GM21786 (cell line): ENCODE data around the gene CAMK1G.
A peak's percentile ranks its signal among the peaks of the same experiment; 100 is the strongest.

ENCODE experiments used
- ATAC-seq: cut with Tn5 transposase; IDR thresholded peaks from one replicate; pipeline ENCODE4 v1.9.1; 2021; ENCODE audit not compliant: unreplicated experiment

Gene CAMK1G

GRCh38 chr1:209633335-209633997 lies 50.0 kb downstream of the CAMK1G start:
- no peak for ATAC-seq

DNA sequence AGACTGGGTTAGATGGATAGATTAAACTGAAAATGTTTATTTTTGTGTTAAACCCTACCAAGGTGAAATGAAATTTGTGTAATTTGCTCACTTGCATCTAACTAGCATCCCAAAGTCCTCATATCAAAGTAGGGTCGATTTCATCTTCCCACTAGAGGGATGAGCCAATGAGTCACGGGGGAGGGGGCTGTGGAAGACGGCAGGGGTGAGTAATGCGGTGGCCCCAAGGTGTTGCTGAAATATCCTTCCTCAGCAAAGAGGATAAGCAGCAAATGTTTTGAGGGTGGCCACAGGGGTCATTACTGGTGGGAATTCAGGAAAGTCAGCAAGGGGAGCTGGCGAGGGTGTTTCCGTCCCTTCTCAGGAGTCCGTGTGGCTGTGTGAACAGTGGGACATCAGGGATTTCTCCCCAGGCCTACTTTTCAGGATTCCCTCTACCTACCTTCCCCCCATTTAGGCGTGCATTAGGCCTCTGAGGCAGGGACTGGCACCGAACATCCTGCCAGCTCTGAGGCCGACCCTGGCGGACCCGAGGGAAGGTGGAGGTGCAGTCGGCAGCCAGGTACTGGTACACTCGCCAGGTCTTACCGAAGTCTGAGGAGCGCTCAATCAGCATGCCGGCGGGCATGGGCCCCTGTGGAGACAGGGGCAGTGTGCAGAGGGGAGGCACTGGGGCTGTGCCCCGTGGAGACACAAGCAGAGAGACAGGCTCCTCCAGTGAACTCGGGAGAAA lies 50.7 kb downstream of the CAMK1G start:
- ATAC-seq: no peak

- no peak for ATAC-seq
Measured at GRCh38 chr1:209635850-209636249, 52.3 kb downstream of the CAMK1G start.

DNA sequence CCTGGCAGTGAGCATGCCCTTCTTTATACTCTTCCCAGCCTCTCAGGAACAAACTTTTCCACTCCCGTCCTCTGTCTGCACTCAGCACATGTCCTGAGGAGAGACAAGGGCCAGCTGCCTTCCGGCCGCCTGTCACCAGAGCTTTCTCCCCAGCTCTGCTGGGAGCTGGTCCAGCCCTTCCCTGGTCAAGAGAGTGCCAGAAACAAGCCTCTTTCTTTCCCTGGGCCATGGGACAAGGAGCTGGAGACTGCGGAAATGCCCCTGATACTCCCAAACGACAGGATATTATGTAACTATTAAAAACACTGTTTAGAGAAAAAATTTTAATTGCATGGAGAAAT lies 58.3 kb downstream of the CAMK1G start:
- no peak for ATAC-seq

DNA sequence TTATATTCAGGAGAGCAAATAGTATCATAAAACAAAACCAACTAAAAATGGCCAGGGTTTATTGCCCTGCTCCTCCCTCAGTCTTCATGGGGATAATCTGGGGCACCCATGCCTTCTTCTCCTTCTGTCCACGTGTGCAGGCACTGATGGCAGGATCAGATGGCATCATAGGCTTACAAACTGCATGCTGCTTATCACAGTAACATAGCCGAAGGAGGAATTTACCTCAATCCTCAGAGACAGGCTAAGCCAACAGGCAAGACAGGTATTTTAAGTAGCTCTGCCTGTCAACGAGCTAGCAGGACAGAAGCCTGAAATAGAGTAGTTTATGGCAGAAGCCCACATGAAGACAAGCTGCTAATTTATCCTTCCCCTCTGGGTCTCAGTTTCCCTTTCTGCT lies 59.3 kb downstream of the CAMK1G start:
- no peak for ATAC-seq

DNA sequence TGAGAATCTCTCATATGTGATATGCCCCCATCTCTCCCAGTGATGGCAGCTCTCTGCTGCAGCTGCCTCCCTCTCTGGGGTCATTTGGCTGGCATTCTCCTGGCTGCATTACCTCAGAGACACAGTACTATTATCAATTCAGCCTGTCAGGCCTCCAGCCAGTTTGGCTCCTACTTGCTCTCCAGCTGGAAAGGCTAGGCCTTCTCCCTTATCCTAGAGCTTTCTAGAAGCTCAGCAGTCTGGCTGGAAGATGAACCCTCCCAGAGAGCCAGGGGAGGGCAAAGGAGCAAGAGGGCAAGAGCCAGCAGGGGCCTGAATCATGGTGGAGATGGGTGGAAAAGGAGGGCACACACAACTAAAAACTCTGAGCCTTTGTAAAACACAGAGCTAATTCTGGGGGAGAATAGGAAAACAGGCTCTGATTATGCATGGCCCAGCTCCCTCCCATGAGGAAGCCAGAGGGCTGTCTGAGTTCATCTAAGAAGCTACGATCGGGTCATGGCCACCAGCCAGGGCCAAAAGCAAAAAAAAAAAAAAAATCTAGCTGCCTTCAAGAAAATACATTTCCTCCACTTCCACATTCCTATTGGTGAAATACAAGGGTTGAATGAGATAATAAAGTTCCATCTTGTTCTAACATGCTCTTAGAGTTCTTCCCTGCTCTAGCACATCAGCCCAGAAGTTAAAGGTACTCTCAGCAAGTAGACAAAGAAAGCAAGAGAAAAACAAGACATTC lies 59.9 kb downstream of the CAMK1G start:
- ATAC-seq: no peak

GRCh38 chr1:209645574-209646452 lies 62.3 kb downstream of the CAMK1G start:
- no peak for ATAC-seq

DNA sequence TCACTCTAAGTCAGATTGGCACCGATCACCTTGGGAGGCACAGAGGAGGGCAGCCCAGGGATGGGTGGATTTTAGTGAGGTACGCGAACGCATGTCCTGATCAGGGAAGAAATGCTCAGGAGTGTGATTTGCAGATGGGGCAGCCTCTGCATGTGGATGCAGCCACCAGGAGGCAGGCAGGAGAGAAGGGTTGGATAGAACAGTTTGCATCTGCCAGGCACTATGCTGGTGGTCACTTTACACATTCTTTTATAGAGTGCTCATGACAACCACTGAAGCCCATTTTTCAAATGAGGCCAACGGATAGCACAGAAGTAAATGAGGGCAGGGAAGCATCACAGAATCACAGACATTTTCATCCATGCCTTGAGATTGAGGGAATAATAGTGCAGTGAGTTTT lies 63.0 kb downstream of the CAMK1G start:
- ATAC-seq: no peak

- no peak for ATAC-seq
Measured at GRCh38 chr1:209647156-209647555, 63.6 kb downstream of the CAMK1G start.

DNA sequence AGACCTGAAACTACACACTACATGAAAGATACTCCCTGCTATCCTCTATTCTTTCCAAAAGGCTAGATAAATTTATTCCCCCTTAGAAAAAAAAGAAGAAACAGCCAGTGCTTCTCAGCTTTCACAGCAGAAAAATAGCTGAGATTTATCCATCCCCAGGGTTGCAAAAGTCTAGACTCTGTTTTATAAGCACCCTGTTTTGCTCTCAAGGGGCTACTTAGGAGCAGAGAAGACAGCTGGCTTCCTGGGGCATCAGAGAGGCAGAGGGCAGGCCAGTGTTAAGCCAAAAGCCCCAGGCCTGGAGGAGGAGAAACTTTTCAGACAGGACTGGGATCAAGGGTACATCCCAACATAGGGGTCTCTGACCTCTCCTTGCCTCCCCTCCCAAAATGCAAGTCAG lies 64.8 kb downstream of the CAMK1G start:
- ATAC-seq: no peak

DNA sequence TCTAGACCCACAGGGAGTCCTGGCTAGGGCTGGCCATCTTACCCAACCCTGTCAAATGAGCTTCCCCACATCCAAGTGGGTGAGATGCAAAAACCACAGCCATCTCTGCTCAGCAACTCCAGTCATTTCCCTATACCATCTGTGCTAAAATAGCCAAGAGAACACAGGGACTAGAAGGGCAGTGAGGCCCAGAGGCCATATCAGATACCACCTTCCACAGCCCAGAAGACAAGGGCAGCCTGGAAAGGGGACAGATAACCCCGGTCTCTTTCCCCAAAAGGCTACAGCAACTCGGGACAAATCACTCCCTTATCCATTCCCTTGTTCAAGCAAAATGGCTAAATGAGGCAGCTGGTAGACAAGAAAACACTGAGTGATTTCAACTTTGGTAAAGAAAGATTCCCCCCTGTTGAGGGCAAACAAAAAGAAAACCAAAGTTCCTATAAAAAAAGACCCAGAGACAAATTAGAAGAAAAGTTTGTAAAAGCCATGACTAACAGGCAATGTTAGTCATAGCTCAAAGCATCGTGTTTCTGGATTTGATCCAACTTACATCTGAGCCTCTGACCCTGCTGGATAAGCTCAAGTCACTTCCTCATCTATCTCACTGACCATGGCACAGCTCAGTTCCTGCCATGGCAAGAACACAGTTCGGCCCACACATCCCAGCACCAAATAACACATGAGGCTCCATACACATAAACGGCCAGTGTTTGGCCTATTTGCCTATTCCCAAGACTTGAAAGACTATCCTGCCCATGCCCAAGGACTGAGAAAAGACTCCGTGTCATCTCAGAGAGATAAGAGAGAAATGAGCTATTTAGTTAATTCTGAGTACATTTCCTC lies 65.6 kb downstream of the CAMK1G start:
- no peak for ATAC-seq

DNA sequence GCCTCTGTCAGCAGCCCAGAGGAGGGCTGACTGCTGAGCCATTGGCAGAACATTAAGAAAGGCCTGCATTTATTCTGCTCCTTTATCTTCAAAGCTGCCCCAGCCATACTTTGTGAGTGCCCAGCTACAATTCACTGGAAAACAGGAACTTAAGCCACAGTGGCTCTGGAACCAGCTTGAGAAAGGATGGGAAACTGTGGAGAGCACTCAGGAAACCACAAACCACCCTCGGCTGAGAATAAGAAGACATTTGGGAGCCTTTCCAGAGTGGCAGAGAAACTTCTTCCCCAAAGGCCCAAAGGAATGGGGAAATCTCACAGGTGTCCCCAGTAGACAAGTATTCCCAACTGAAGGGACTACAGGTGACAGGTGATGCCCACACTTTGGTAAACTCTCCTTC lies 66.9 kb downstream of the CAMK1G start:
- no peak for ATAC-seq

DNA sequence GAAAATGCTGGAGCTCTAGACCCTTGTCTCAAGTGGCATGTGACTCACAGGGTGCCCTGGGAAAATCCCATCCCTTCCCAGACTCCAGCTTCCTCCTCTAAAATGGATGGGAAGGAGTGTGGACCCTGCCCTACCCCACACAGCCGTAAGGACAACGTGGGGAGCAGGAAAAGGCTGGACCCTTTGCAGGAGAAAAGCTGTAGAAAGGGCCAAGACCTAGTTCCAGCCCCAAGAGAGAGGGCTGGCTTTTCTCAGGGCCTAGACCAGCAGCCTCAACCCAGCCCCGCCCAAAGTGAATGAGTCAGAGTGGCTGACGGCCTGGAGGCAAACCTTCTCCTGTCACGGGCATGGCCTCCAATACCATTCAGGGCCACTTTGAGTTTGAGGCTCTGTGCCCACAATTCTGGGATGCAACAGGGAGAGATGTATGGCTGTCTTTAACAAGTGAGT lies 67.6 kb downstream of the CAMK1G start:
- peak; percentile 51 for ATAC-seq

- no peak for ATAC-seq
Measured at GRCh38 chr1:209652121-209652735, 68.7 kb downstream of the CAMK1G start, which contains the start of gene LAMB3. LAMB3 (minus strand) TSS chr1:209652425; CDS start chr1:209650944, 1,481 bp downstream.

GRCh38 chr1:209652873-209653401 lies 69.4 kb downstream of the CAMK1G start:
- peak; percentile 56 for ATAC-seq

GRCh38 chr1:209653915-209654351 lies 70.4 kb downstream of the CAMK1G start:
- peak; percentile 35 for ATAC-seq

- ATAC-seq: no peak
Measured at GRCh38 chr1:209655411-209656231, 72.1 kb downstream of the CAMK1G start.

DNA sequence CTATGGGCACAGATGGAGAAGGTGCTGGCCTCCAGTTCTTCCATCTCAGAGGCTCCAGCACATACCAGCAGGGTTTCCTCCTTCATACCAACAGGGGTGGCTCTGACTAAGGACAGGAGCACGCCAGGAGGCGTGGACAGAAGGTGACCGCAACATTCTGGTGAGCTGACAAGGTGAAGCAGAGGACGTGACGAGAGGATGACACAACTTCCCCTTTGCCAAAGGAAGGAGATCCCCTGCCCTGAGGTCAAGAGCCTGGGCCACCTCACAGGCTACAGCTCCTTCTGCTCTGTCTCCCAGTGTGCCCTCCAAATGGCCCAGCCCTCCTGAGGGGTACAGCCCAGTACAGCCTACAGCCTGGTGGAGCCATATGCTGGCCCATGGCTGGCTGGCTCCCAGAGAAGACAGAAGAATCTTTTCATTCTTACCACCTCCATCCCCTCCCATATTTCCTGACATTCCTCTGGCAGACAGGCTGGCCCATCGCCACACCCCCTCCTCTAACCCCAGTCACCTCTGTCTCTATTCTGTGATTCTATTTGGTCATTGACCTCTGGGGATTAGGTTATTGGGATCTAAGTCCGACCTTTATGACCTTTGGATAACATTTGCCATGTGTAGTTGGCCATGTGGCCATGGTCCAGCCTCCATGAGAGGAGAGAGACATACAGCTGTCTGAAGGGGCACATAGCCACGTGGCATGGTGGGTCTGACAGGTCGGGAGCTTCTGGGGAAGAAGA lies 73.8 kb downstream of the CAMK1G start:
- ATAC-seq: no peak
